SK-N-SH treated with all-trans-retinoic acid at 6 μM for 48 hours (cell line): ENCODE data around the gene METTL2B.
"Not testable (repeated sequence)": the region's sequence is repeated elsewhere in the genome, so short reads cannot be mapped to it uniquely, and the experiment has no call there.

Experiments
- ATAC-seq: fragments of 200-7000 bp; cut with Tn5 transposase; 3 replicates; pipeline ENCODE4 v1.9.1; 2020; ENCODE audit warnings: mild to moderate bottlenecking, moderate library complexity
- ARNTL ChIP-seq: fragments of 450-650 bp; formaldehyde crosslinking; IDR thresholded peaks from 2 replicates; pipeline ENCODE4 v1.5.0; 2020; ENCODE audit warnings: low read depth, mild to moderate bottlenecking, moderate library complexity, borderline replicate concordance
- BACH2 ChIP-seq: fragments of 250-450 bp; sonication (Bioruptor Pico); IDR thresholded peaks from 2 replicates; pipeline ENCODE4 v1.9.0; 2021; ENCODE audit warnings: mild to moderate bottlenecking, borderline replicate concordance
- CSDC2 ChIP-seq: fragments of 250-450 bp; sonication (Bioruptor Pico); IDR thresholded peaks from 2 replicates; pipeline ENCODE4 v1.5.0; 2020; ENCODE audit warnings: mild to moderate bottlenecking, moderate library complexity
- GLIS3 ChIP-seq: fragments of 250-450 bp; sonication (Bioruptor Pico); IDR thresholded peaks from 2 replicates; pipeline ENCODE4 v1.5.0; 2020; ENCODE audit warnings: mild to moderate bottlenecking, moderate library complexity
- ISL1 ChIP-seq: fragments of 250-450 bp; sonication (Bioruptor Pico); IDR thresholded peaks from 2 replicates; pipeline ENCODE4 v2.1.2; 2022; ENCODE audit warnings: mild to moderate bottlenecking, moderate library complexity
- POU6F1 ChIP-seq: fragments of 250-450 bp; sonication (Bioruptor Pico); IDR thresholded peaks from 2 replicates; pipeline ENCODE4 v1.8.0; 2021; ENCODE audit warnings: low read depth, mild to moderate bottlenecking, moderate library complexity, borderline replicate concordance
- PPARA ChIP-seq: fragments of 250-450 bp; sonication (Bioruptor Pico); IDR thresholded peaks from 2 replicates; pipeline ENCODE4 v1.5.0; 2020; ENCODE audit warnings: mild to moderate bottlenecking, borderline replicate concordance
- SNAI2 ChIP-seq: fragments of 250-450 bp; sonication (Bioruptor Pico); IDR thresholded peaks from 2 replicates; pipeline ENCODE4 v1.5.0; 2020; ENCODE audit warnings: mild to moderate bottlenecking, moderate library complexity
- TCF4 ChIP-seq: fragments of 250-450 bp; sonication (Bioruptor Pico); IDR thresholded peaks from 2 replicates; pipeline ENCODE4 v1.8.0; 2021; ENCODE audit warnings: mild to moderate bottlenecking, moderate library complexity, borderline replicate concordance
- TOX ChIP-seq: fragments of 250-450 bp; sonication (Bioruptor Pico); IDR thresholded peaks from 2 replicates; pipeline ENCODE4 v1.8.0; 2021; ENCODE audit warnings: mild to moderate bottlenecking, moderate library complexity, borderline replicate concordance
- ZC3H10 ChIP-seq: fragments of 250-450 bp; sonication (Bioruptor Pico); IDR thresholded peaks from 2 replicates; pipeline ENCODE4 v1.5.1; 2021; ENCODE audit warnings: mild to moderate bottlenecking, moderate library complexity
- ZFP30 ChIP-seq: fragments of 450-650 bp; formaldehyde crosslinking; IDR thresholded peaks from 2 replicates; pipeline ENCODE4 v1.5.0; 2022; ENCODE audit warnings: mild to moderate bottlenecking, moderate library complexity
- ZNF70 ChIP-seq: fragments of 450-650 bp; formaldehyde crosslinking; IDR thresholded peaks from 2 replicates; pipeline ENCODE4 v1.5.0; 2020; ENCODE audit warnings: mild to moderate bottlenecking, moderate library complexity
- ZNF8 ChIP-seq: fragments of 450-650 bp; formaldehyde crosslinking; IDR thresholded peaks from 2 replicates; pipeline ENCODE4 v1.5.0; 2020; ENCODE audit warnings: mild to moderate bottlenecking, moderate library complexity
- TF ChIP-seq, protein P1 (sequence below): fragments of 250-450 bp; sonication (Bioruptor Pico); IDR thresholded peaks from 2 replicates; pipeline ENCODE4 v1.5.0; 2020; ENCODE audit warnings: mild to moderate bottlenecking, moderate library complexity
- TF ChIP-seq, protein P2 (sequence below): fragments of 250-450 bp; sonication (Bioruptor Pico); IDR thresholded peaks from 2 replicates; pipeline ENCODE4 v1.8.0; 2020; ENCODE audit warnings: mild to moderate bottlenecking, moderate library complexity, borderline replicate concordance
- TF ChIP-seq, protein P3 (sequence below): fragments of 250-450 bp; sonication (Bioruptor Pico); IDR thresholded peaks from 2 replicates; pipeline ENCODE4 v1.5.1; 2021; ENCODE audit warnings: mild to moderate bottlenecking, moderate library complexity
- TF ChIP-seq, protein P4 (sequence below): fragments of 250-450 bp; sonication (Bioruptor Pico); IDR thresholded peaks from 2 replicates; pipeline ENCODE4 v1.5.1; 2020; ENCODE audit warnings: low read depth, mild to moderate bottlenecking, moderate library complexity

METTL2B gene

DNA sequence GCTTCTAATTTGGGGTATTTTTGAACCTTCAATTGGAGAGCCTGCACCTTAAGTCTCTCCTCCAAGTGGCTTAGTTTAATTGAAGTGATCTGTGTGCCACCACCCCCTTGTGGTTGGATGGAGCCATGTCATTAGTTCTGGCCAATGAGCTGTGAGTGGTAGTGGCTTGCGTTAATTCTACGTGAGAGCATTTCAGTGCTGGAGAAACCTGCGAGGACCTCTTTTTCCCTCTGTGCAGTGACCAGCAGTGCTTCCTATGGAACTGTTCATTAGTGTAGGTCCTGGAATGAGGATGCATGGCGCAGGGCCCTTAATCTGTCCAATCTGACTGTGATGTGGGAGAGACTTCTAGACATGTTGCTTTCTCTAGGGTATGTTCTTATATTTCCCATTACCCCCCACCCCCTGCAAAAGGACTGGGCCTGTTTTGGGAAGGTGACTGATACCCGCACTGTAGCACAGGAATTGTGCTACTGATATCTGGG, 17.1 kb upstream of the METTL2B start:
- no peak for TF ChIP-seq ZNF8 (CRISPR knock-in tag)
- TF ChIP-seq ZNF70: no peak
- no peak for TF ChIP-seq ZFP30 (CRISPR knock-in tag)
- no peak for TF ChIP-seq ARNTL (CRISPR knock-in tag)
- no peak for TF ChIP-seq PPARA (CRISPR knock-in tag)
- TF ChIP-seq, protein P1, sequence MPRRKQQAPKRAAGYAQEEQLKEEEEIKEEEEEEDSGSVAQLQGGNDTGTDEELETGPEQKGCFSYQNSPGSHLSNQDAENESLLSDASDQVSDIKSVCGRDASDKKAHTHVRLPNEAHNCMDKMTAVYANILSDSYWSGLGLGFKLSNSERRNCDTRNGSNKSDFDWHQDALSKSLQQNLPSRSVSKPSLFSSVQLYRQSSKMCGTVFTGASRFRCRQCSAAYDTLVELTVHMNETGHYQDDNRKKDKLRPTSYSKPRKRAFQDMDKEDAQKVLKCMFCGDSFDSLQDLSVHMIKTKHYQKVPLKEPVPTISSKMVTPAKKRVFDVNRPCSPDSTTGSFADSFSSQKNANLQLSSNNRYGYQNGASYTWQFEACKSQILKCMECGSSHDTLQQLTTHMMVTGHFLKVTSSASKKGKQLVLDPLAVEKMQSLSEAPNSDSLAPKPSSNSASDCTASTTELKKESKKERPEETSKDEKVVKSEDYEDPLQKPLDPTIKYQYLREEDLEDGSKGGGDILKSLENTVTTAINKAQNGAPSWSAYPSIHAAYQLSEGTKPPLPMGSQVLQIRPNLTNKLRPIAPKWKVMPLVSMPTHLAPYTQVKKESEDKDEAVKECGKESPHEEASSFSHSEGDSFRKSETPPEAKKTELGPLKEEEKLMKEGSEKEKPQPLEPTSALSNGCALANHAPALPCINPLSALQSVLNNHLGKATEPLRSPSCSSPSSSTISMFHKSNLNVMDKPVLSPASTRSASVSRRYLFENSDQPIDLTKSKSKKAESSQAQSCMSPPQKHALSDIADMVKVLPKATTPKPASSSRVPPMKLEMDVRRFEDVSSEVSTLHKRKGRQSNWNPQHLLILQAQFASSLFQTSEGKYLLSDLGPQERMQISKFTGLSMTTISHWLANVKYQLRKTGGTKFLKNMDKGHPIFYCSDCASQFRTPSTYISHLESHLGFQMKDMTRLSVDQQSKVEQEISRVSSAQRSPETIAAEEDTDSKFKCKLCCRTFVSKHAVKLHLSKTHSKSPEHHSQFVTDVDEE (CRISPR knock-in tag): no peak
- no peak for TF ChIP-seq CSDC2 (CRISPR knock-in tag)
- no peak for TF ChIP-seq ISL1
- no peak for TF ChIP-seq TCF4 (CRISPR knock-in tag)
- TF ChIP-seq TOX: no peak
- TF ChIP-seq SNAI2 (CRISPR knock-in tag): no peak
- TF ChIP-seq, protein P2, sequence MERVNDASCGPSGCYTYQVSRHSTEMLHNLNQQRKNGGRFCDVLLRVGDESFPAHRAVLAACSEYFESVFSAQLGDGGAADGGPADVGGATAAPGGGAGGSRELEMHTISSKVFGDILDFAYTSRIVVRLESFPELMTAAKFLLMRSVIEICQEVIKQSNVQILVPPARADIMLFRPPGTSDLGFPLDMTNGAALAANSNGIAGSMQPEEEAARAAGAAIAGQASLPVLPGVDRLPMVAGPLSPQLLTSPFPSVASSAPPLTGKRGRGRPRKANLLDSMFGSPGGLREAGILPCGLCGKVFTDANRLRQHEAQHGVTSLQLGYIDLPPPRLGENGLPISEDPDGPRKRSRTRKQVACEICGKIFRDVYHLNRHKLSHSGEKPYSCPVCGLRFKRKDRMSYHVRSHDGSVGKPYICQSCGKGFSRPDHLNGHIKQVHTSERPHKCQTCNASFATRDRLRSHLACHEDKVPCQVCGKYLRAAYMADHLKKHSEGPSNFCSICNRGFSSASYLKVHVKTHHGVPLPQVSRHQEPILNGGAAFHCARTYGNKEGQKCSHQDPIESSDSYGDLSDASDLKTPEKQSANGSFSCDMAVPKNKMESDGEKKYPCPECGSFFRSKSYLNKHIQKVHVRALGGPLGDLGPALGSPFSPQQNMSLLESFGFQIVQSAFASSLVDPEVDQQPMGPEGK (CRISPR knock-in tag): no peak
- TF ChIP-seq, protein P3, sequence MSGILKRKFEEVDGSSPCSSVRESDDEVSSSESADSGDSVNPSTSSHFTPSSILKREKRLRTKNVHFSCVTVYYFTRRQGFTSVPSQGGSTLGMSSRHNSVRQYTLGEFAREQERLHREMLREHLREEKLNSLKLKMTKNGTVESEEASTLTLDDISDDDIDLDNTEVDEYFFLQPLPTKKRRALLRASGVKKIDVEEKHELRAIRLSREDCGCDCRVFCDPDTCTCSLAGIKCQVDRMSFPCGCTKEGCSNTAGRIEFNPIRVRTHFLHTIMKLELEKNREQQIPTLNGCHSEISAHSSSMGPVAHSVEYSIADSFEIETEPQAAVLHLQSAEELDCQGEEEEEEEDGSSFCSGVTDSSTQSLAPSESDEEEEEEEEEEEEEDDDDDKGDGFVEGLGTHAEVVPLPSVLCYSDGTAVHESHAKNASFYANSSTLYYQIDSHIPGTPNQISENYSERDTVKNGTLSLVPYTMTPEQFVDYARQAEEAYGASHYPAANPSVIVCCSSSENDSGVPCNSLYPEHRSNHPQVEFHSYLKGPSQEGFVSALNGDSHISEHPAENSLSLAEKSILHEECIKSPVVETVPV (CRISPR knock-in tag): no peak; the same call in 1 of the 2 replicates
- no peak for TF ChIP-seq GLIS3 (CRISPR knock-in tag)
- TF ChIP-seq POU6F1 (CRISPR knock-in tag): no peak
- no peak for TF ChIP-seq BACH2
- TF ChIP-seq, all 23 proteins: peak for 0
- ATAC-seq: peak; percentile 62

DNA sequence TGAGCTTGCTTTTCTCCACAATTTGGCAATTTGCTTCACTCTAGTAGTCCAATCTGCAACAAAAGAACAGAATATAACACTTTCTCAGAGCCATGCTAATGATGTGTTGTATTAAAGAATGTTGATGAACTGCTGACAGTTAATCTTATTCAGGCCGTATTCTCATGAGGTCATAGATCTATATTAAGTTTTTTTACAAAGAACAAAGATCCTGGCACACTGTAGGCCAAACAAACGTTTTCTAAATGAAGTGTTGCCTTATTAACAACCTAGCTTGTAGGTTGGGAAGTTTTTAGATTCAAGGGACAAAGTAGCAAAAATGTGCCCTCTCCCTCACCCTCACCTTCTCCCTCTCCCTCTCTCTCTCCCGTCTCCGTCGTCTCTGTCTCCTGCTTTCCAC, 14.1 kb upstream of the METTL2B start:
- no peak for ATAC-seq
- TF ChIP-seq CSDC2 (CRISPR knock-in tag) (no peak), ZNF8 (CRISPR knock-in tag) (no peak), PPARA (CRISPR knock-in tag) (no peak), ZC3H10 (CRISPR knock-in tag) (no peak), BACH2 (no peak), TOX (no peak), GLIS3 (CRISPR knock-in tag) (no peak), ISL1 (no peak), ARNTL (CRISPR knock-in tag) (no peak), TCF4 (CRISPR knock-in tag) (no peak), POU6F1 (CRISPR knock-in tag) (no peak), ZNF70 (no peak), ZFP30 (CRISPR knock-in tag) (no peak)
- TF ChIP-seq, protein P2 (CRISPR knock-in tag): no peak
- TF ChIP-seq, protein P4, sequence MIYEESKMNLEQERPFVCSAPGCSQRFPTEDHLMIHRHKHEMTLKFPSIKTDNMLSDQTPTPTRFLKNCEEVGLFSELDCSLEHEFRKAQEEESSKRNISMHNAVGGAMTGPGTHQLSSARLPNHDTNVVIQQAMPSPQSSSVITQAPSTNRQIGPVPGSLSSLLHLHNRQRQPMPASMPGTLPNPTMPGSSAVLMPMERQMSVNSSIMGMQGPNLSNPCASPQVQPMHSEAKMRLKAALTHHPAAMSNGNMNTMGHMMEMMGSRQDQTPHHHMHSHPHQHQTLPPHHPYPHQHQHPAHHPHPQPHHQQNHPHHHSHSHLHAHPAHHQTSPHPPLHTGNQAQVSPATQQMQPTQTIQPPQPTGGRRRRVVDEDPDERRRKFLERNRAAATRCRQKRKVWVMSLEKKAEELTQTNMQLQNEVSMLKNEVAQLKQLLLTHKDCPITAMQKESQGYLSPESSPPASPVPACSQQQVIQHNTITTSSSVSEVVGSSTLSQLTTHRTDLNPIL (CRISPR knock-in tag): no peak
- TF ChIP-seq, protein P1 (CRISPR knock-in tag): no peak

- ATAC-seq: not testable (repeated sequence)
Observed at GRCh38 chr7:128463345-128463744, 13.2 kb upstream of the METTL2B start.

DNA sequence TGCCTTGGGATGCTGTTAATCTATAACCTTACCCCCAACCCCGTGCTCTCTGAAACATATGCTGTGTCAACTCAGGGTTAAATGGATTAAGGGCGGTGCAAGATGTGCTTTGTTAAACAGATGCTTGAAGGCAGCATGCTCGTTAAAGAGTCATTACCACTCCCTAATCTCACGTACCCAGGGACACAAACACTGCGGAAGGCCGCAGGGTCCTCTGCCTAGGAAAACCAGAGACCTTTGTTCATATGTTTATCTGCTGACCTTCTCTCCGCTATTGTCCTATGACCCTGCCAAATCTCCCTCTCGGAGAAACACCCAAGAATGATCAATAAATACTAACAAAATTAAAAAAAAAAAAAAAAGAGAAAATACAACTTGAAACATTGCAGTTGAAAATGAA, 12.6 kb upstream of the METTL2B start:
- ATAC-seq: not testable (repeated sequence)
